K562 (cell line): Measurements from ENCODE around the gene BBC3. TPM values are rescaled to one million over a fixed set of nuclear protein-coding genes. Genes with fewer than 3 reads are reported as not detected.

Experiments
- HCFC1 ChIP-seq: IDR thresholded peaks from 2 replicates; pipeline ENCODE4 v1.6.1; 2012; ENCODE audit warnings: low read depth, low read length, improper control_type of control experiment
- POLR3A ChIP-seq: IDR thresholded peaks from 2 replicates; pipeline ENCODE4 v1.6.1; 2011; ENCODE audit warnings: borderline replicate concordance, mild to moderate bottlenecking, moderate library complexity; ENCODE audit not compliant: insufficient read length, insufficient read depth; ENCODE audit errors: extremely low read depth
- TBP ChIP-seq: optimal IDR thresholded peaks from 2 replicates; pipeline ENCODE3; 2011; ENCODE audit warnings: low read depth, low read length, improper control_type of control experiment
- YY1 ChIP-seq, 3 experiments: IDR thresholded peaks; 2 replicates each; pipeline ENCODE4 v1.6.1; 2011; ENCODE audit warnings: low read length in 2 of 3, mild to moderate bottlenecking in 2 of 3, moderate library complexity in 2 of 3, borderline replicate concordance in 1 of 3, control low read depth in 1 of 3, low read depth in 1 of 3; ENCODE audit not compliant: insufficient read depth in 3 of 3, insufficient replicate concordance in 2 of 3, control insufficient read depth in 1 of 3, insufficient read length in 1 of 3; ENCODE audit errors: extremely low read depth in 1 of 3
- ZMIZ1 ChIP-seq, 2 experiments: fragments of 150-350 bp in 1 of 2; IDR thresholded peaks; 2 replicates each; pipeline ENCODE4 v1.6.1; 2012 to 2016; ENCODE audit warnings: low read depth in 2 of 2, low read length in 2 of 2, mild to moderate bottlenecking in 1 of 2, moderate library complexity in 1 of 2
- ZNF232 ChIP-seq: sonication (generic); formaldehyde crosslinking; IDR thresholded peaks from 2 replicates; pipeline ENCODE4 v1.8.0; 2022; ENCODE audit warnings: mild to moderate bottlenecking, missing genetic modification reagents
- ZNF507 ChIP-seq: conservative IDR thresholded peaks from 2 replicates; pipeline ENCODE4 v1.6.1; 2017; ENCODE audit warnings: missing genetic modification characterization, missing compliant biosample characterization
- polyA plus RNA-seq, 8 experiments: library from polyadenylated mRNA; depleted of rRNA in 4 of 8; stranded (reverse) in 5 of 8; unstranded in 3 of 8; fragments of >200 nt; fragmentation: Nextera tagmentation in 2 of 8; fragmentation: Illumina TruSeq in 1 of 8; extraction: Ambion mirVana in 2 of 8; extraction: Trizol in 1 of 8; gene quantifications; 2 replicates each; pipeline versions ENCODE4 v1.2.1 to v1.2.3, GENCODE V29; 2011 to 2014; ENCODE audit warnings: inconsistent platforms in 1 of 8, missing spikeins in 1 of 8
- total RNA-seq, 7 experiments: library from RNA; depleted of rRNA in 6 of 7; stranded (reverse); fragments of >200 nt in 6 of 7; fragmentation: Illumina TruSeq in 2 of 7; extraction: Trizol in 2 of 7; gene quantifications; 2 replicates each; pipeline versions ENCODE4 v1.2.1 to v1.2.3, GENCODE V29; 2011 to 2021; ENCODE audit warnings: low replicate concordance in 1 of 7
- TF ChIP-seq, protein P1 (sequence below): fragments of 450-650 bp; IDR thresholded peaks from 2 replicates; pipeline ENCODE4 v1.6.1; 2016; ENCODE audit warnings: mild to moderate bottlenecking, moderate library complexity

BBC3 gene
- total and polyA plus RNA-seq, 9 of the 15 experiments (the other 6 are each of a cell fraction or from before 2014, with no cell fraction given): 0.15 to 30.7 (median 4.8) TPM

GRCh38 chr19:47256693-47257410 lies 25.9 kb upstream of the BBC3 start (continued):
- TF ChIP-seq ZMIZ1 (IDR thresholded peaks at IDR 0.05; ENCODE audit: low read depth in 2 of 2, low read length in 2 of 2): no peak
- no peak for TF ChIP-seq HCFC1
- peak; percentile 16 for TF ChIP-seq TBP
- TF ChIP-seq ZNF232 (CRISPR knock-in tag): no peak
- no peak for TF ChIP-seq ZNF507 (tag)
- TF ChIP-seq YY1 (IDR thresholded peaks at IDR 0.05; ENCODE audit: borderline replicate concordance in 1 of 3, control insufficient read depth in 1 of 3, extremely low read depth in 1 of 3, insufficient read depth in 3 of 3, insufficient read length in 1 of 3, insufficient replicate concordance in 2 of 3, low read depth in 1 of 3, low read length in 2 of 3): no peak
- TF ChIP-seq, protein P1, sequence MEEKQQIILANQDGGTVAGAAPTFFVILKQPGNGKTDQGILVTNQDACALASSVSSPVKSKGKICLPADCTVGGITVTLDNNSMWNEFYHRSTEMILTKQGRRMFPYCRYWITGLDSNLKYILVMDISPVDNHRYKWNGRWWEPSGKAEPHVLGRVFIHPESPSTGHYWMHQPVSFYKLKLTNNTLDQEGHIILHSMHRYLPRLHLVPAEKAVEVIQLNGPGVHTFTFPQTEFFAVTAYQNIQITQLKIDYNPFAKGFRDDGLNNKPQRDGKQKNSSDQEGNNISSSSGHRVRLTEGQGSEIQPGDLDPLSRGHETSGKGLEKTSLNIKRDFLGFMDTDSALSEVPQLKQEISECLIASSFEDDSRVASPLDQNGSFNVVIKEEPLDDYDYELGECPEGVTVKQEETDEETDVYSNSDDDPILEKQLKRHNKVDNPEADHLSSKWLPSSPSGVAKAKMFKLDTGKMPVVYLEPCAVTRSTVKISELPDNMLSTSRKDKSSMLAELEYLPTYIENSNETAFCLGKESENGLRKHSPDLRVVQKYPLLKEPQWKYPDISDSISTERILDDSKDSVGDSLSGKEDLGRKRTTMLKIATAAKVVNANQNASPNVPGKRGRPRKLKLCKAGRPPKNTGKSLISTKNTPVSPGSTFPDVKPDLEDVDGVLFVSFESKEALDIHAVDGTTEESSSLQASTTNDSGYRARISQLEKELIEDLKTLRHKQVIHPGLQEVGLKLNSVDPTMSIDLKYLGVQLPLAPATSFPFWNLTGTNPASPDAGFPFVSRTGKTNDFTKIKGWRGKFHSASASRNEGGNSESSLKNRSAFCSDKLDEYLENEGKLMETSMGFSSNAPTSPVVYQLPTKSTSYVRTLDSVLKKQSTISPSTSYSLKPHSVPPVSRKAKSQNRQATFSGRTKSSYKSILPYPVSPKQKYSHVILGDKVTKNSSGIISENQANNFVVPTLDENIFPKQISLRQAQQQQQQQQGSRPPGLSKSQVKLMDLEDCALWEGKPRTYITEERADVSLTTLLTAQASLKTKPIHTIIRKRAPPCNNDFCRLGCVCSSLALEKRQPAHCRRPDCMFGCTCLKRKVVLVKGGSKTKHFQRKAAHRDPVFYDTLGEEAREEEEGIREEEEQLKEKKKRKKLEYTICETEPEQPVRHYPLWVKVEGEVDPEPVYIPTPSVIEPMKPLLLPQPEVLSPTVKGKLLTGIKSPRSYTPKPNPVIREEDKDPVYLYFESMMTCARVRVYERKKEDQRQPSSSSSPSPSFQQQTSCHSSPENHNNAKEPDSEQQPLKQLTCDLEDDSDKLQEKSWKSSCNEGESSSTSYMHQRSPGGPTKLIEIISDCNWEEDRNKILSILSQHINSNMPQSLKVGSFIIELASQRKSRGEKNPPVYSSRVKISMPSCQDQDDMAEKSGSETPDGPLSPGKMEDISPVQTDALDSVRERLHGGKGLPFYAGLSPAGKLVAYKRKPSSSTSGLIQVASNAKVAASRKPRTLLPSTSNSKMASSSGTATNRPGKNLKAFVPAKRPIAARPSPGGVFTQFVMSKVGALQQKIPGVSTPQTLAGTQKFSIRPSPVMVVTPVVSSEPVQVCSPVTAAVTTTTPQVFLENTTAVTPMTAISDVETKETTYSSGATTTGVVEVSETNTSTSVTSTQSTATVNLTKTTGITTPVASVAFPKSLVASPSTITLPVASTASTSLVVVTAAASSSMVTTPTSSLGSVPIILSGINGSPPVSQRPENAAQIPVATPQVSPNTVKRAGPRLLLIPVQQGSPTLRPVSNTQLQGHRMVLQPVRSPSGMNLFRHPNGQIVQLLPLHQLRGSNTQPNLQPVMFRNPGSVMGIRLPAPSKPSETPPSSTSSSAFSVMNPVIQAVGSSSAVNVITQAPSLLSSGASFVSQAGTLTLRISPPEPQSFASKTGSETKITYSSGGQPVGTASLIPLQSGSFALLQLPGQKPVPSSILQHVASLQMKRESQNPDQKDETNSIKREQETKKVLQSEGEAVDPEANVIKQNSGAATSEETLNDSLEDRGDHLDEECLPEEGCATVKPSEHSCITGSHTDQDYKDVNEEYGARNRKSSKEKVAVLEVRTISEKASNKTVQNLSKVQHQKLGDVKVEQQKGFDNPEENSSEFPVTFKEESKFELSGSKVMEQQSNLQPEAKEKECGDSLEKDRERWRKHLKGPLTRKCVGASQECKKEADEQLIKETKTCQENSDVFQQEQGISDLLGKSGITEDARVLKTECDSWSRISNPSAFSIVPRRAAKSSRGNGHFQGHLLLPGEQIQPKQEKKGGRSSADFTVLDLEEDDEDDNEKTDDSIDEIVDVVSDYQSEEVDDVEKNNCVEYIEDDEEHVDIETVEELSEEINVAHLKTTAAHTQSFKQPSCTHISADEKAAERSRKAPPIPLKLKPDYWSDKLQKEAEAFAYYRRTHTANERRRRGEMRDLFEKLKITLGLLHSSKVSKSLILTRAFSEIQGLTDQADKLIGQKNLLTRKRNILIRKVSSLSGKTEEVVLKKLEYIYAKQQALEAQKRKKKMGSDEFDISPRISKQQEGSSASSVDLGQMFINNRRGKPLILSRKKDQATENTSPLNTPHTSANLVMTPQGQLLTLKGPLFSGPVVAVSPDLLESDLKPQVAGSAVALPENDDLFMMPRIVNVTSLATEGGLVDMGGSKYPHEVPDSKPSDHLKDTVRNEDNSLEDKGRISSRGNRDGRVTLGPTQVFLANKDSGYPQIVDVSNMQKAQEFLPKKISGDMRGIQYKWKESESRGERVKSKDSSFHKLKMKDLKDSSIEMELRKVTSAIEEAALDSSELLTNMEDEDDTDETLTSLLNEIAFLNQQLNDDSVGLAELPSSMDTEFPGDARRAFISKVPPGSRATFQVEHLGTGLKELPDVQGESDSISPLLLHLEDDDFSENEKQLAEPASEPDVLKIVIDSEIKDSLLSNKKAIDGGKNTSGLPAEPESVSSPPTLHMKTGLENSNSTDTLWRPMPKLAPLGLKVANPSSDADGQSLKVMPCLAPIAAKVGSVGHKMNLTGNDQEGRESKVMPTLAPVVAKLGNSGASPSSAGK: no peak
- TF ChIP-seq POLR3A: no peak
